Caco-2 (cell line): Measurements from ENCODE around the gene SVEP1. TPM values are rescaled to one million over a fixed set of nuclear protein-coding genes. Genes with fewer than 3 reads are reported as not detected.

Source experiments
- BruUV-seq: library from RNA; stranded (reverse); fragments of 400-500 nt; replicated peaks from 2 replicates; lab custom pipeline; 2021; lab: Mats Ljungman, UMichigan
- CTCF ChIA-PET: fragments of 300-600 bp; sonication (Branson Sonifier 250); formaldehyde crosslinking; loops from one replicate; lab custom pipeline; 2022; ENCODE audit warnings: antibody characterized with exemption; lab: Charles Lee
- POLR2A ChIA-PET: fragments of 300-600 bp; sonication (Branson Sonifier 250); formaldehyde crosslinking; loops from one replicate; lab custom pipeline; 2022; ENCODE audit warnings: antibody characterized with exemption; lab: Charles Lee
- DNase-seq, 2 experiments: peaks; one replicate each; pipeline versions ENCODE4 v3.0.0 to v3.0.0-alpha.2; 2020 to 2022
- H3K27me3 ChIP-seq: replicated peaks from 2 replicates; pipeline ENCODE4 v1.6.0; 2011; ENCODE audit warnings: low read length; ENCODE audit not compliant: control insufficient read depth, insufficient read depth
- H3K36me3 ChIP-seq: 2 replicates; pipeline ENCODE4 v1.5.1; 2011; ENCODE audit warnings: low read length; ENCODE audit not compliant: control insufficient read depth, insufficient read depth
- H3K4me1 ChIP-seq: fragments of 250-450 bp; sonication (Bioruptor Pico); 2 replicates; pipeline ENCODE4 v1.5.1; 2020; ENCODE audit warnings: mild to moderate bottlenecking
- H3K4me3 ChIP-seq: 2 replicates; pipeline ENCODE4 v1.5.1; 2011; ENCODE audit warnings: low read depth, mild to moderate bottlenecking, control low read depth, low read length
- H3K9me3 ChIP-seq: fragments of 250-450 bp; sonication (Bioruptor Pico); 2 replicates; pipeline ENCODE4 v1.5.1; 2020; ENCODE audit warnings: mild to moderate bottlenecking, moderate library complexity
- H3K27ac Mint-ChIP-seq: one replicate; pipeline ENCODE4 v1.8.0; 2022; ENCODE audit warnings: mixed read lengths; ENCODE audit not compliant: unreplicated experiment
- H3K27me3 Mint-ChIP-seq: one replicate; pipeline ENCODE4 v1.8.0; 2022; ENCODE audit warnings: mixed read lengths; ENCODE audit not compliant: insufficient read depth, unreplicated experiment
- H3K36me3 Mint-ChIP-seq: one replicate; pipeline ENCODE4 v1.8.0; 2022; ENCODE audit warnings: mild to moderate bottlenecking, mixed read lengths; ENCODE audit not compliant: insufficient read depth, unreplicated experiment
- H3K4me1 Mint-ChIP-seq: one replicate; pipeline ENCODE4 v1.8.0; 2022; ENCODE audit warnings: low read depth, mixed read lengths; ENCODE audit not compliant: unreplicated experiment
- H3K4me3 Mint-ChIP-seq: one replicate; pipeline ENCODE4 v1.8.0; 2022; ENCODE audit warnings: mild to moderate bottlenecking, moderate library complexity, mixed read lengths; ENCODE audit not compliant: unreplicated experiment
- H3K9me3 Mint-ChIP-seq: one replicate; pipeline ENCODE4 v1.8.0; 2022; ENCODE audit warnings: mixed read lengths; ENCODE audit not compliant: unreplicated experiment
- CTCF ChIP-seq, 2 experiments: fragments of 200-600 bp in 1 of 2; IDR thresholded peaks; 1 replicate in 1 of 2; 2 replicates in 1 of 2; pipeline versions ENCODE4 v1.5.1 to v1.8.0; 2011 to 2022; ENCODE audit warnings: antibody characterized with exemption in 1 of 2, control low read depth in 1 of 2, inconsistent platforms in 1 of 2, low read depth in 1 of 2, low read length in 1 of 2, mild to moderate bottlenecking in 1 of 2, moderate library complexity in 1 of 2; ENCODE audit not compliant: insufficient read depth in 1 of 2, severe bottlenecking in 1 of 2, unreplicated experiment in 1 of 2
- intact Hi-C: fragments of 100-400 bp; cut with micrococcal nuclease; formaldehyde crosslinking; loops from one replicate; pipeline ENCODE4 v1.10.0; 2022; ENCODE audit not compliant: unreplicated experiment
- total RNA-seq: library from RNA; stranded (reverse); gene quantifications from 2 replicates; pipeline ENCODE4 v1.2.3, GENCODE V29; 2022

SVEP1 gene
- total RNA-seq, 1 experiment from 2014 or later = 2.9 TPM

- intact Hi-C loops = no loop called here
- ChIA-PET CTCF (no interaction called here), POLR2A (no interaction called here)
- H3K27me3 Mint-ChIP-seq = no peaks in the 10 kb centered on the region
- no peak overlapping the region for H3K4me3 Mint-ChIP-seq
- TF ChIP-seq CTCF (IDR thresholded peaks at IDR 0.05; ENCODE audit: insufficient read depth in 1 of 2, low read depth in 1 of 2, low read length in 1 of 2, severe bottlenecking in 1 of 2, unreplicated experiment in 1 of 2) = no peak
- no peak for DNase-seq
- H3K27ac Mint-ChIP-seq = no peak overlapping the region
- no peaks in the 10 kb centered on the region for H3K36me3 Mint-ChIP-seq
- Histone ChIP-seq H3K9me3 (peaks cover 9% of the 10 kb centered on the region), H3K27me3 (no peaks in the 10 kb centered on the region), H3K4me3 (no peak overlapping the region), H3K36me3 (no peaks in the 10 kb centered on the region), H3K4me1 (0 out of 2 replicates have a peak, but pooled peaks cover 5% of the 10 kb centered on the region)
- peaks cover 10% of the 10 kb centered on the region for H3K9me3 Mint-ChIP-seq
- no TSS peak for BruUV-seq
- peaks cover 13% of the 10 kb centered on the region for H3K4me1 Mint-ChIP-seq
Observed at GRCh38 chr9:110592044-110592830, 12.7 kb upstream of the SVEP1 start.

GRCh38 chr9:110591526-110591925, 12.0 kb upstream of the SVEP1 start:
- Mint-ChIP-seq H3K4me3 (no peak overlapping the region), H3K27me3 (peaks cover under 1% of the 10 kb centered on the region), H3K27ac (no peak overlapping the region), H3K36me3 (no peaks in the 10 kb centered on the region), H3K9me3 (peaks cover 14% of the 10 kb centered on the region), H3K4me1 (peaks cover 13% of the 10 kb centered on the region)
- BruUV-seq = no TSS peak
- H3K4me3 ChIP-seq = no peak overlapping the region
- intact Hi-C loops = no loop called here
- H3K27me3 ChIP-seq = no peaks in the 10 kb centered on the region
- peaks cover 9% of the 10 kb centered on the region for H3K9me3 ChIP-seq
- H3K36me3 ChIP-seq = no peaks in the 10 kb centered on the region
- no peak for DNase-seq
- TF ChIP-seq CTCF (IDR thresholded peaks at IDR 0.05; ENCODE audit: insufficient read depth in 1 of 2, low read depth in 1 of 2, low read length in 1 of 2, severe bottlenecking in 1 of 2, unreplicated experiment in 1 of 2) = no peak
- ChIA-PET POLR2A (no interaction called here), CTCF (no interaction called here)
- H3K4me1 ChIP-seq = 0 out of 2 replicates have a peak, but pooled peaks cover 5% of the 10 kb centered on the region

DNA sequence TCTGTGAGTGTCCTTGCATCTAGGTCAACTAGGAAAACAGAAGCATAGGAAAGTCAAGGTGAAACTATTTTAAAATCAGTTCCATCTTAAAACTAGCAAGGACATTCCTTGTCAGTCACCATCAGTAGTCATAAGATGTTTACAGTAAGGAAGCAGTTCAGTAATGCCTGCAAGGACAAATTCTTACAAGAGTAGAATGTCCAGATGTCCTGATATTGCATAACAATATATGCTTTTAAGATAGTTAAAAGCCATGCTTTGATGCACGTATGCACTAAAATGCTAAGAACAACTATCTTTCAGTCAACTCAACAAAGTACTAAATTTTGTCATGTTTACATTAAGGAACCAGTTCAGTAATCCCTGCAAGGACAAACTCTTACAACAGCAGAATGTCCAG, 11.3 kb upstream of the SVEP1 start:
- peaks cover 20% of the 10 kb centered on the region for H3K9me3 Mint-ChIP-seq
- Histone ChIP-seq H3K27me3 (no peaks in the 10 kb centered on the region), H3K9me3 (peaks cover 9% of the 10 kb centered on the region), H3K4me1 (no peaks in the 10 kb centered on the region), H3K4me3 (no peak overlapping the region), H3K36me3 (no peaks in the 10 kb centered on the region)
- peaks cover 13% of the 10 kb centered on the region for H3K4me1 Mint-ChIP-seq
- no peak overlapping the region for H3K4me3 Mint-ChIP-seq
- no peak for DNase-seq
- H3K27ac Mint-ChIP-seq = no peak overlapping the region
- no peaks in the 10 kb centered on the region for H3K36me3 Mint-ChIP-seq
- POLR2A ChIA-PET = no interaction called here
- H3K27me3 Mint-ChIP-seq = peaks cover 6% of the 10 kb centered on the region
- BruUV-seq = no TSS peak
- TF ChIP-seq CTCF (IDR thresholded peaks at IDR 0.05; ENCODE audit: insufficient read depth in 1 of 2, low read depth in 1 of 2, low read length in 1 of 2, severe bottlenecking in 1 of 2, unreplicated experiment in 1 of 2) = no peak
- CTCF ChIA-PET = interaction anchor here (0.9 kb wide), 1 partner anchor 407 kb away, joined by 8 read pairs; no protein-coding TSS in a partner anchor
- intact Hi-C loops = no loop called here
